Suprapubic skin (tissue), 4 donors: Measurements from ENCODE around the gene PXMP4.

Experiments used
- EP300 ChIP-seq: sonication (generic); formaldehyde crosslinking; IDR thresholded peaks from one replicate; pipeline ENCODE4 v1.6.1; 2017; ENCODE audit warnings: antibody characterized with exemption
- POLR2AphosphoS5 ChIP-seq, 3 donors: sonication (generic); formaldehyde crosslinking; IDR thresholded peaks; one replicate each; pipeline ENCODE4 v1.6.1; 2017; ENCODE audit warnings: antibody characterized with exemption in 3 of 3
- TF ChIP-seq, protein P1 (sequence below), 2 donors: fragments of 200-600 bp in 1 of 2; fragments of 450-650 bp in 1 of 2; sonication (generic) in 1 of 2; IDR thresholded peaks; one replicate each; pipeline ENCODE4 v1.5.1; 2016 to 2019; ENCODE audit warnings: antibody characterized with exemption in 2 of 2, mild to moderate bottlenecking in 1 of 2, moderate library complexity in 1 of 2

DNA sequence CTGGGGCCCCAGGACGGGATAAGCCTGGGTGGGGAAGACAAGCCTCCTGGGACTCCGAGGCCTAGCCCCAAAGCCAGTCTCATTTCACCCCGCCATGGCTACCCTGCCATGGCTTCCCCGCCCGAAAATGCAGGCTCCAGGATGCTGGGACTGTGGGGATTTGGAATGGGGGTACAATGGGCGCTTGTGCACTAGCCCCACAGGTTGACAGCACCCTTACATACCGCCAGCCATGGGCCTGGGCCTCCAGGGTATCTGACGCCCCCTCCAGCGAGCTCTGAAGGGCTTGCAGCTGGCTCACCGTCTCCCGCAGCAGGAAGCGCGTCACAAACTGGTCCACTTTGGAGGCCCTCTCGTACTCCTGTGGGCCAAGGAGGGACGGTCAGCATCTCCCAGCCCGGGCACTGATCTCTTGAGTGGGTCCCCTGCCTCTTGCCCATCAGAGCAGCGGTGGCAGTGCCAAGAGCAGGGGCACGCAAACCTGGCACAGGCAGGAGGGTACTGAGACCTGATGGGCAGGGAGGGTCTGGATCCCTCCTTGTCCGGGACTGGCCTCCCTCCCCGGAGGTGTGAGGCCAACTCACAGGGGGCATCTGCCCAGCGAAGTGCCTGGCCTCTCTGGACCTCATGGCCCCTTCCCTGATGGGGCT, 60.0 kb downstream of the PXMP4 start:
- no peak for TF ChIP-seq EP300
- no peak for TF ChIP-seq POLR2AphosphoS5 (IDR thresholded peaks at IDR 0.05)
- TF ChIP-seq, protein P1, sequence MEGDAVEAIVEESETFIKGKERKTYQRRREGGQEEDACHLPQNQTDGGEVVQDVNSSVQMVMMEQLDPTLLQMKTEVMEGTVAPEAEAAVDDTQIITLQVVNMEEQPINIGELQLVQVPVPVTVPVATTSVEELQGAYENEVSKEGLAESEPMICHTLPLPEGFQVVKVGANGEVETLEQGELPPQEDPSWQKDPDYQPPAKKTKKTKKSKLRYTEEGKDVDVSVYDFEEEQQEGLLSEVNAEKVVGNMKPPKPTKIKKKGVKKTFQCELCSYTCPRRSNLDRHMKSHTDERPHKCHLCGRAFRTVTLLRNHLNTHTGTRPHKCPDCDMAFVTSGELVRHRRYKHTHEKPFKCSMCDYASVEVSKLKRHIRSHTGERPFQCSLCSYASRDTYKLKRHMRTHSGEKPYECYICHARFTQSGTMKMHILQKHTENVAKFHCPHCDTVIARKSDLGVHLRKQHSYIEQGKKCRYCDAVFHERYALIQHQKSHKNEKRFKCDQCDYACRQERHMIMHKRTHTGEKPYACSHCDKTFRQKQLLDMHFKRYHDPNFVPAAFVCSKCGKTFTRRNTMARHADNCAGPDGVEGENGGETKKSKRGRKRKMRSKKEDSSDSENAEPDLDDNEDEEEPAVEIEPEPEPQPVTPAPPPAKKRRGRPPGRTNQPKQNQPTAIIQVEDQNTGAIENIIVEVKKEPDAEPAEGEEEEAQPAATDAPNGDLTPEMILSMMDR (IDR thresholded peaks at IDR 0.05) = no peak
